Natural killer cell (primary cell): ENCODE measurements around the gene MTR. TPM values are rescaled to one million over a fixed set of nuclear protein-coding genes. Genes with fewer than 3 reads are reported as not detected.

Experiments
- ATAC-seq, 3 donors: fragments of 150-1000 bp in 2 of 3; fragments of 200-7000 bp in 1 of 3; cut with Tn5 transposase; 1 replicate in 1 of 3; 2 replicates in 2 of 3; pipeline ENCODE4 v1.10.0; 2021; ENCODE audit warnings: mild to moderate bottlenecking in 2 of 3, moderate library complexity in 2 of 3
- DNase-seq, 2 donors: peaks; one replicate each; pipeline versions ENCODE4 v3.0.0 to v3.0.0-alpha.2; 2013 to 2021; ENCODE audit warnings: mixed read lengths in 1 of 2
- H3K27ac ChIP-seq: one replicate; pipeline ENCODE4 v1.5.1; 2013; ENCODE audit warnings: mild to moderate bottlenecking, low read length
- H3K27me3 ChIP-seq: one replicate; pipeline ENCODE4 v1.6.1; 2013; ENCODE audit warnings: low read length; ENCODE audit not compliant: control insufficient read depth, insufficient read depth
- H3K36me3 ChIP-seq: one replicate; pipeline ENCODE4 v1.6.1; 2013; ENCODE audit warnings: low read length; ENCODE audit not compliant: control insufficient read depth, insufficient read depth
- H3K4me1 ChIP-seq: one replicate; pipeline ENCODE4 v1.6.1; 2013; ENCODE audit warnings: low read length; ENCODE audit not compliant: control insufficient read depth, insufficient read depth
- H3K4me3 ChIP-seq: one replicate; pipeline ENCODE4 v1.5.1; 2013; ENCODE audit warnings: low read length
- H3K9me3 ChIP-seq: one replicate; pipeline ENCODE4 v1.6.1; 2013; ENCODE audit warnings: low read length; ENCODE audit not compliant: control insufficient read depth, insufficient read depth
- H3K27ac Mint-ChIP-seq, 2 donors: one replicate each; pipeline ENCODE4 v1.8.0; 2022; ENCODE audit warnings: mild to moderate bottlenecking in 2 of 2, mixed read lengths in 2 of 2, moderate library complexity in 1 of 2
- H3K27me3 Mint-ChIP-seq, 2 donors: one replicate each; pipeline ENCODE4 v1.8.0; 2022; ENCODE audit warnings: low read depth in 2 of 2, mixed read lengths in 2 of 2
- H3K36me3 Mint-ChIP-seq: one replicate; pipeline ENCODE4 v1.8.0; 2022; ENCODE audit warnings: mixed read lengths
- H3K4me1 Mint-ChIP-seq, 2 donors: one replicate each; pipeline ENCODE4 v1.8.0; 2022; ENCODE audit warnings: mixed read lengths in 2 of 2
- H3K4me3 Mint-ChIP-seq: one replicate; pipeline ENCODE4 v1.8.0; 2022; ENCODE audit warnings: mild to moderate bottlenecking, moderate library complexity, mixed read lengths
- H3K9me3 Mint-ChIP-seq, 2 donors: one replicate each; pipeline ENCODE4 v1.8.0; 2022; ENCODE audit warnings: mixed read lengths in 2 of 2
- CTCF ChIP-seq: fragments of 200-600 bp; IDR thresholded peaks from one replicate; pipeline ENCODE4 v1.8.0; 2022; ENCODE audit warnings: antibody characterized with exemption
- WGBS: methylation state at CpG from one replicate; pipeline ENCODE4 v1.1.7; 2013; ENCODE audit warnings: missing lambda C conversion rate; ENCODE audit not compliant: insufficient coverage; 5-methylcytosine and 5-hydroxymethylcytosine counted together
- intact Hi-C: fragments of 100-400 bp; cut with micrococcal nuclease; formaldehyde crosslinking; loops from one replicate; pipeline ENCODE4 v1.14.2; 2022
- total RNA-seq, 4 donors: library from RNA; stranded (reverse); fragments of 120-200 nt in 1 of 4; gene quantifications; one replicate each; pipeline versions ENCODE4 v1.2.3 to v1.2.4, GENCODE V29; 2013 to 2022

MTR gene
- total RNA-seq, 3 donors from 2014 or later (not counting 1 experiment from before 2014, with no cell fraction given): 28.4 to 41.1 (median 38.4) TPM

GRCh38 chr1:236917448-236917847, 122.4 kb downstream of the MTR start:
- H3K36me3 Mint-ChIP-seq: peaks cover 15% of the 10 kb centered on the region
- 100% methylated on average over 1 of the region's 1 CpG for WGBS

GRCh38 chr1:236920286-236920894, 125.3 kb downstream of the MTR start:
- peaks cover 0 to 9% of the 10 kb centered on the region in 2 donors for H3K9me3 Mint-ChIP-seq
- no peak overlapping the region for H3K4me3 Mint-ChIP-seq
- peaks cover 15% of the 10 kb centered on the region for H3K36me3 Mint-ChIP-seq
- Histone ChIP-seq H3K4me1 (no peaks in the 10 kb centered on the region), H3K27me3 (no peaks in the 10 kb centered on the region), H3K4me3 (no peak overlapping the region), H3K9me3 (no peaks in the 10 kb centered on the region), H3K36me3 (no peaks in the 10 kb centered on the region), H3K27ac (no peak overlapping the region)
- no peaks in the 10 kb centered on the region for H3K4me1 Mint-ChIP-seq
- H3K27me3 Mint-ChIP-seq: peaks cover 0 to 3% of the 10 kb centered on the region in 2 donors
- no peak for ATAC-seq
- intact Hi-C loops: no loop called here
- WGBS: 93% methylated on average over 3 of the region's 3 CpGs
- no peak for DNase-seq
- H3K27ac Mint-ChIP-seq: no peak overlapping the region
- TF ChIP-seq CTCF: no peak

More at GRCh38 chr1:236917448-236917847, 122.4 kb downstream of the MTR start:
- H3K36me3 ChIP-seq: no peaks in the 10 kb centered on the region
- H3K27ac Mint-ChIP-seq: no peak overlapping the region
- no peaks in the 10 kb centered on the region for H3K9me3 ChIP-seq
- ATAC-seq (no peak), DNase-seq (no peak)
- no peak overlapping the region for H3K4me3 ChIP-seq
- H3K27me3 ChIP-seq: no peaks in the 10 kb centered on the region
- peaks cover 0 to 9% of the 10 kb centered on the region in 2 donors for H3K9me3 Mint-ChIP-seq
- no peak overlapping the region for H3K27ac ChIP-seq
- intact Hi-C loops: no loop called here
- H3K27me3 Mint-ChIP-seq: no peaks in the 10 kb centered on the region
- no peaks in the 10 kb centered on the region for H3K4me1 ChIP-seq
- no peak for TF ChIP-seq CTCF
- H3K4me1 Mint-ChIP-seq: no peaks in the 10 kb centered on the region
- no peak overlapping the region for H3K4me3 Mint-ChIP-seq

GRCh38 chr1:236921610-236922009, 126.5 kb downstream of the MTR start:
- Histone ChIP-seq H3K27ac (no peak overlapping the region), H3K4me3 (no peak overlapping the region), H3K4me1 (no peaks in the 10 kb centered on the region), H3K9me3 (no peaks in the 10 kb centered on the region), H3K36me3 (no peaks in the 10 kb centered on the region), H3K27me3 (no peaks in the 10 kb centered on the region)
- Mint-ChIP-seq H3K9me3 (peaks cover under 1 to 9% of the 10 kb centered on the region in 2 donors), H3K4me1 (no peaks in the 10 kb centered on the region), H3K36me3 (peaks cover 9% of the 10 kb centered on the region), H3K4me3 (no peak overlapping the region), H3K27me3 (peaks cover 0 to 7% of the 10 kb centered on the region in 2 donors), H3K27ac (no peak overlapping the region)
- no peak for TF ChIP-seq CTCF
- intact Hi-C loops: no loop called here
- no peak for ATAC-seq
- 91% methylated on average over 3 of the region's 3 CpGs for WGBS
- no peak for DNase-seq

GRCh38 chr1:236922190-236922589, 127.1 kb downstream of the MTR start:
- no peaks in the 10 kb centered on the region for H3K27me3 ChIP-seq
- H3K27ac ChIP-seq: no peak overlapping the region
- H3K9me3 Mint-ChIP-seq: peaks cover 2 to 6% of the 10 kb centered on the region in 2 donors
- H3K9me3 ChIP-seq: no peaks in the 10 kb centered on the region
- no peak overlapping the region for H3K4me3 Mint-ChIP-seq
- no peak overlapping the region for H3K4me3 ChIP-seq
- H3K36me3 Mint-ChIP-seq: peaks cover 3% of the 10 kb centered on the region
- intact Hi-C loops: no loop called here
- WGBS: 93% methylated on average over 2 of the region's 2 CpGs
- H3K27ac Mint-ChIP-seq: no peak overlapping the region
- ATAC-seq (no peak), DNase-seq (no peak)
- H3K27me3 Mint-ChIP-seq: peaks cover 0 to 7% of the 10 kb centered on the region in 2 donors
- no peaks in the 10 kb centered on the region for H3K4me1 Mint-ChIP-seq
- no peak for TF ChIP-seq CTCF
- H3K4me1 ChIP-seq: no peaks in the 10 kb centered on the region
- no peaks in the 10 kb centered on the region for H3K36me3 ChIP-seq
